GM12875 (cell line): Measurements from ENCODE around the gene ATP9A.
"Not testable (repeated sequence)": the region's sequence is repeated elsewhere in the genome, so short reads cannot be mapped to it uniquely, and the experiment has no call there.

Experiments used
- H3K4me3 ChIP-seq: one replicate; pipeline ENCODE4 v1.5.1; 2011; ENCODE audit warnings: low read depth, low read length, control low read depth
- TF ChIP-seq, protein P1 (sequence below): IDR thresholded peaks from 2 replicates; pipeline ENCODE4 v1.5.1; 2011; ENCODE audit warnings: low read depth, mild to moderate bottlenecking, control low read depth, inconsistent platforms, low read length, moderate library complexity, borderline replicate concordance; ENCODE audit not compliant: insufficient read depth

The ATP9A gene

DNA sequence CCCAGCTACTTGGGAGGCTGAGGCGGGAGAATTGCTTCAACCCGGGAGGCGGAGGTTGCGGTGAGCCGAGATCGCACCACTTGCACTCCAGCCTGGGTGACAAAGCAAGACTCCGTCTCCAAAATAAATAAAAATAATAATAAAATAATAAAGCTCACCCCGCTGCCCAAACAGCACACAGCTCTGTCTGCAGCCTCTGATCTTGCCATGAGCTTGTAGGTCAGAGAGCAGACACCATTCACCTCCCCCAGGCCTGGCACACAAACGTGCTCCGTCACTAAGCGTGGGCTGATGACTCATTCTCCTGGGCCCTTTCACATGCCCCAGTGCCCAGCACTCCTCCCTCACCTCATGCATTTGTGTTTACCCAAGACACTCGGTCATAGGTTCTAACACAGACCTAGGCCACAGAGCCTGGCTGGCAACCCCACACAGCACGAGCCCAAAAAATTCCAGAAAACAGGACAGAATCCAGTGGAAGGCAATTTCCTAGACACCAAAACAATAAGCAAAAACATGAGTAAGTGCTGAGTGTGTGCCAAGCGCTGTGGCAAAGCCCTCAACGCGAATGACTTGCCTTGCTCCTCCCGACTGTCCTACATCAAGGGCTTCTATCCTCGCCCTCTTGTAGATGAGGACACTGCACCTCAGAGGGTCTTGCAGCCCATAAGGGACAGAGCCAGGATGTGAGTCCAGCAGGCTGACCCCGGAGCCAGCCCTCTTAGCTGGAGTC, 18.0 kb downstream of the ATP9A start:
- no peak overlapping the region for H3K4me3 ChIP-seq
- TF ChIP-seq, protein P1, sequence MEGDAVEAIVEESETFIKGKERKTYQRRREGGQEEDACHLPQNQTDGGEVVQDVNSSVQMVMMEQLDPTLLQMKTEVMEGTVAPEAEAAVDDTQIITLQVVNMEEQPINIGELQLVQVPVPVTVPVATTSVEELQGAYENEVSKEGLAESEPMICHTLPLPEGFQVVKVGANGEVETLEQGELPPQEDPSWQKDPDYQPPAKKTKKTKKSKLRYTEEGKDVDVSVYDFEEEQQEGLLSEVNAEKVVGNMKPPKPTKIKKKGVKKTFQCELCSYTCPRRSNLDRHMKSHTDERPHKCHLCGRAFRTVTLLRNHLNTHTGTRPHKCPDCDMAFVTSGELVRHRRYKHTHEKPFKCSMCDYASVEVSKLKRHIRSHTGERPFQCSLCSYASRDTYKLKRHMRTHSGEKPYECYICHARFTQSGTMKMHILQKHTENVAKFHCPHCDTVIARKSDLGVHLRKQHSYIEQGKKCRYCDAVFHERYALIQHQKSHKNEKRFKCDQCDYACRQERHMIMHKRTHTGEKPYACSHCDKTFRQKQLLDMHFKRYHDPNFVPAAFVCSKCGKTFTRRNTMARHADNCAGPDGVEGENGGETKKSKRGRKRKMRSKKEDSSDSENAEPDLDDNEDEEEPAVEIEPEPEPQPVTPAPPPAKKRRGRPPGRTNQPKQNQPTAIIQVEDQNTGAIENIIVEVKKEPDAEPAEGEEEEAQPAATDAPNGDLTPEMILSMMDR: no peak

DNA sequence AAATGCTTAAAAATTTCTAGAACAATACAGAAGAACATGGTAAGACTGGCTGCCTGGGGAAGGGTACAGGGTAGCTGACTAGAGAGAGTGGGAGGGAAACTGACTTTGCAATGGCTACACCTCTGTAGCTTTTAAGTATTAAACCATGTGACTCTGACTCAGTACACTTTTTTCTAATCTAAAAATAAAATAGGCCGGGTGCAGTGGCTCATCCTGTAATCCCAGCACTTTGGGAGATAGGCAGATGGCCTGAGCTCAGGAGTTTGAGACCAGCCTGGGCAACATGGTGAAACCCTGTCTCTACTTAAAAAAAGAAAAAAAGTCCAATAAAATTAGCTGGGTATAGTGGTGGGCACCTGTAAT, 18.5 kb downstream of the ATP9A start:
- TF ChIP-seq, protein P1: no peak
- H3K4me3 ChIP-seq: no peak overlapping the region

GRCh38 chr20:51747182-51747911, 20.8 kb downstream of the ATP9A start:
- no peak overlapping the region for H3K4me3 ChIP-seq
- TF ChIP-seq, protein P1: no peak

DNA sequence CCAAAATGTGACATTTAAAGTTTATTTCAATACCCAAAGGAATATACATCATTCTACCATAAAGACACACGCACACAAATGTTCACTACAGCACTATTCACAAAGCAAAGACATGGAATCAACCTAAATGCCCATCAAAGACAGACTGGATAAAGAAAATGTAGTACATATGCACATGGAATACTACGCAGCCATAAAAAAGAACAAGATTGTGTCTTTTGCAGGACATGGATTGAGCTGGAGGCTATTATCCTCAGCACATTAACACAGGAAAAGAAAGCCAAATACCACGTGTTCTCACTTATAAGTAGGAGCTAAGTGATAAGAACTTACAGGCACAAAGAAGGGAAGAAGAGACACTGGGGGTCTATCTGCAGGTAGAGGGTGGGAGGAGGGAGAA, 22.4 kb downstream of the ATP9A start:
- TF ChIP-seq, protein P1: no peak
- H3K4me3 ChIP-seq: no peak overlapping the region

GRCh38 chr20:51740838-51741237, 27.4 kb downstream of the ATP9A start:
- H3K4me3 ChIP-seq: no peak overlapping the region
- TF ChIP-seq, protein P1: no peak

DNA sequence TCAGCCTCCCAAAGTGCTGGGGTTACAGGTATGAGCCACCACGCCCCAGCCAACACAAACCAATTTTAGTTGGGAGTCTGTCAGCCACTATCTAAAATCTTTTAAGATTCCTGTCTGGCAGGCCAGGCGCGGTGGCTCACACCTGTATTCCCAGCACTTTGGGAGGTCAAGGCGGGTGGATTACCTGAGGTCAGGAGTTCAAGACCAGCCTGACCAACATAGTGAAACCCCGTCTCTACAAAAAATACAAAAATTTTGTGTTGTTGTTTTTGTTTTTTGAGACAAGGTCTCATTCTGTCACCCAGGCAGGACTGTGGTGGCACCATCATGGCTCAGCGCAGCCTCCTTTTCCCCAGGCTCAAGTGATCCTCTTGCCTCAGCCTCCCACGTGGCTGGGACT, 27.9 kb downstream of the ATP9A start:
- not testable (repeated sequence) for H3K4me3 ChIP-seq

DNA sequence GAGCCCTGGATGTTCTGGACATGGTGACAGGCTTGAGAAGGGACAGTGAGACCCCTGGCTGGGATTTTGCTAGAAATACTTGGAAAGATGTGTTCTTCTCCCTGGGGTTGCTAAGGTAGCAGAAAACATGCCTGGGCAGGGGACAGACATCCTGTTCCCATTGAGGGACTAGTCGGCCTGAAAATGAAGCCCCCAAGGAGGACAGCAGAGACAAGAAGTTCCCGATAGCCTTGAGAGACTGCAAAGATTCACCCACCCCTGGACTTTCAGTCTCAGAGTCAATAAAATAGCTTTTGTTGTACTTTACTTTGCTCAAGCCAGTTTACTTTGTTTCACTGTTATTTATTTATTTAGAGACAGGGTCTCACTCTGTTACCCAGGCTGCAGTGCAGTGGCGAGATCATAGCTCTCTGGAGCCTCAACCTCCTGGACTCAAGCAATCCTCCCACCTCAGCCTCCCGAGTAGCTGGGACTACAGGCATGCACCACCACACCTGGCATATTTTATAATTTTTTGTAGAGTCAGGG, 28.4 kb downstream of the ATP9A start:
- no peak overlapping the region for H3K4me3 ChIP-seq
- TF ChIP-seq, protein P1: no peak
